ENCODE results near the gene PIGP.

- TF ChIP-seq POLR2A (IDR thresholded peaks at IDR 0.05) (no peak), CTCF (IDR thresholded peaks at IDR 0.05 in 4 of 5, conservative IDR thresholded peaks at IDR 0.05 in 1 of 5) (no peak)
These were observed 33.3 kb downstream of the PIGP start for GRCh38 chr21:37039411-37040075.

Measured in gastrocnemius medialis (tissue), 4 donors.